ENCODE results near the gene AGTPBP1. TPM values are rescaled to one million over a fixed set of nuclear protein-coding genes. Genes with fewer than 3 reads are reported as not detected.
"Not testable (repeated sequence)": the region's sequence is repeated elsewhere in the genome, so short reads cannot be mapped to it uniquely, and the experiment has no call there.

AGTPBP1 gene
- polyA plus RNA-seq, 1 of the 3 experiments (the other 2 are of a cell fraction): 3.8 TPM

DNA sequence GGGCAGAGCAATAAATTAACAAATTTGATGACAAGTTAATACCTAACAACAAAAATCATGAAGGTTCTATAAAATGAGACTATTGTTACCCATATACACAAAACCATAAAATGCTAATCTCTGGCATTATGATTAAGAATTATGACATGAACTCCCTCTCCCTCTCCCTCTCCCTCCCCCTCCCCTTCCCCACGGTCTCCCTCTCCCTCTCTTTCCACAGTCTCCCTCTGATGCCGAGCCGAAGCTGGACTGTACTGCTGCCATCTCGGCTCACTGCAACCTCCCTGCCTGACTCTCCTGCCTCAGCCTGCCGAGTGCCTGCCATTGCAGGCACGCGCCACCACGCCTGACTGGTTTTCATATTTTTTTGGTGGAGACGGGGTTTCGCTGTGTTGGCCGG, 168.8 kb downstream of the AGTPBP1 start:
- POLR2A ChIA-PET; DNase-seq; H3K9me3 ChIP-seq; H3K36me3 ChIP-seq (replicated peaks in 1 of 2; ENCODE audit: control insufficient read depth in 1 of 2, insufficient read depth in 2 of 2, low read length in 1 of 2); H3K27ac ChIP-seq (ENCODE audit: low read depth in 2 of 2, low read length in 1 of 2); H3K4me2 ChIP-seq; CTCF ChIA-PET; H3K9me2 ChIP-seq; H3F3A ChIP-seq (replicated peaks; ENCODE audit: insufficient read depth); H2AFZ ChIP-seq (ENCODE audit: low read depth); H3K27me3 ChIP-seq (ENCODE audit: insufficient read depth); H3K4me1 ChIP-seq (ENCODE audit: control insufficient read depth in 1 of 2, insufficient read depth in 2 of 2, low read depth in 1 of 2, low read length in 1 of 2); H3K9ac ChIP-seq; H4K20me1 ChIP-seq (ENCODE audit: insufficient read depth); H3K79me2 ChIP-seq (ENCODE audit: insufficient read depth); H3K4me3 ChIP-seq (ENCODE audit: low read depth in 2 of 2, low read length in 1 of 2): not testable (repeated sequence)
- WGBS (ENCODE audit: low lambda C conversion rate): 97% methylated on average over 11 of the region's 11 CpGs

- no peaks in the 10 kb centered on the region for H3K9me3 ChIP-seq
- no peak overlapping the region for H2AFZ ChIP-seq (ENCODE audit: low read depth)
- peaks cover 4% of the 10 kb centered on the region for H3F3A ChIP-seq (replicated peaks; ENCODE audit: insufficient read depth)
- no peak overlapping the region for H3K27ac ChIP-seq (ENCODE audit: low read depth in 2 of 2, low read length in 1 of 2)
- no peak overlapping the region for H3K4me2 ChIP-seq
- no peak overlapping the region for H3K4me3 ChIP-seq (ENCODE audit: low read depth in 2 of 2, low read length in 1 of 2)
- no peaks in the 10 kb centered on the region for H3K4me1 ChIP-seq (ENCODE audit: control insufficient read depth in 1 of 2, insufficient read depth in 2 of 2, low read depth in 1 of 2, low read length in 1 of 2)
- no peaks in the 10 kb centered on the region for H3K36me3 ChIP-seq (replicated peaks in 1 of 2; ENCODE audit: control insufficient read depth in 1 of 2, insufficient read depth in 2 of 2, low read length in 1 of 2)
- 39% methylated on average over 2 of the region's 2 CpGs for WGBS (ENCODE audit: low lambda C conversion rate)
- no peaks in the 10 kb centered on the region for H3K9me2 ChIP-seq
- no peaks in the 10 kb centered on the region for H4K20me1 ChIP-seq (ENCODE audit: insufficient read depth)
- H3K9ac ChIP-seq: no peak overlapping the region
- TF ChIP-seq GATA2 (CRISPR knock-in tag; IDR thresholded peaks at IDR 0.05): no peak
- no peak for TF ChIP-seq POLR2AphosphoS5 (IDR thresholded peaks at IDR 0.05; ENCODE audit: low read depth, low read length)
- no peak for TF ChIP-seq EZH2phosphoT487 (IDR thresholded peaks at IDR 0.05; ENCODE audit: borderline replicate concordance, low read depth)
- no peak for TF ChIP-seq CHD2 (IDR thresholded peaks at IDR 0.05; ENCODE audit: low read length, partially characterized antibody)
- TF ChIP-seq TEAD4 (IDR thresholded peaks at IDR 0.05; ENCODE audit: borderline replicate concordance, insufficient read depth): no peak
- no peak for TF ChIP-seq RAD21 (IDR thresholded peaks at IDR 0.05; ENCODE audit: low read length)
- no peak for TF ChIP-seq NRF1 (IDR thresholded peaks at IDR 0.05; ENCODE audit: low read depth, low read length)
- no peak for TF ChIP-seq RFX5 (IDR thresholded peaks at IDR 0.05; ENCODE audit: low read length)
- TF ChIP-seq FOXM1 (IDR thresholded peaks at IDR 0.05; ENCODE audit: low read depth): no peak
- H3K27me3 ChIP-seq (ENCODE audit: insufficient read depth): no peaks in the 10 kb centered on the region
- ChIA-PET POLR2A (no interaction called here), CTCF (interaction anchor here (1.2 to 1.9 kb wide), 2 partner anchors 40 to 311 kb away, joined by 3 to 14 read pairs; no protein-coding TSS in a partner anchor)
- H3K79me2 ChIP-seq (ENCODE audit: insufficient read depth): no peaks in the 10 kb centered on the region
- no peak for DNase-seq
Observed at GRCh38 chr9:85569988-85570387, 171.8 kb downstream of the AGTPBP1 start.

GRCh38 chr9:85559526-85559925, 182.2 kb downstream of the AGTPBP1 start:
- Histone ChIP-seq H2AFZ (ENCODE audit: low read depth) (no peak overlapping the region), H3K27ac (ENCODE audit: low read depth in 2 of 2, low read length in 1 of 2) (no peak overlapping the region), H3K27me3 (ENCODE audit: insufficient read depth) (no peaks in the 10 kb centered on the region), H4K20me1 (ENCODE audit: insufficient read depth) (no peaks in the 10 kb centered on the region), H3K4me2 (no peak overlapping the region), H3F3A (replicated peaks; ENCODE audit: insufficient read depth) (no peaks in the 10 kb centered on the region), H3K4me3 (ENCODE audit: low read depth in 2 of 2, low read length in 1 of 2) (no peak overlapping the region), H3K79me2 (ENCODE audit: insufficient read depth) (no peaks in the 10 kb centered on the region), H3K4me1 (ENCODE audit: control insufficient read depth in 1 of 2, insufficient read depth in 2 of 2, low read depth in 1 of 2, low read length in 1 of 2) (peaks cover 0 to 4% of the 10 kb centered on the region in 2 experiments; a peak in 1 of 4 replicates), H3K36me3 (replicated peaks in 1 of 2; ENCODE audit: control insufficient read depth in 1 of 2, insufficient read depth in 2 of 2, low read length in 1 of 2) (no peaks in the 10 kb centered on the region), H3K9me2 (no peaks in the 10 kb centered on the region), H3K9me3 (no peaks in the 10 kb centered on the region), H3K9ac (no peak overlapping the region)
- ChIA-PET POLR2A (no interaction called here), CTCF (no interaction called here)
- 69% methylated on average over 3 of the region's 3 CpGs for WGBS (ENCODE audit: low lambda C conversion rate)
- no peak for TF ChIP-seq ZBTB33 (IDR thresholded peaks at IDR 0.05; ENCODE audit: borderline replicate concordance, low read depth)
- TF ChIP-seq POLR2AphosphoS5 (IDR thresholded peaks at IDR 0.05; ENCODE audit: low read depth, low read length): no peak
- no peak for TF ChIP-seq GABPA (IDR thresholded peaks at IDR 0.05; ENCODE audit: low read depth)
- no peak for TF ChIP-seq NFIC (IDR thresholded peaks at IDR 0.05; ENCODE audit: borderline replicate concordance)
- TF ChIP-seq TEAD4 (IDR thresholded peaks at IDR 0.05; ENCODE audit: borderline replicate concordance, insufficient read depth): no peak
- TF ChIP-seq RAD21 (IDR thresholded peaks at IDR 0.05; ENCODE audit: low read length): no peak
- no peak for TF ChIP-seq RCOR1 (IDR thresholded peaks at IDR 0.05; ENCODE audit: low read length)
- no peak for TF ChIP-seq MEF2A (IDR thresholded peaks at IDR 0.05; ENCODE audit: borderline replicate concordance, low read depth)
- no peak for TF ChIP-seq JUND (IDR thresholded peaks at IDR 0.05)
- TF ChIP-seq CHD2 (IDR thresholded peaks at IDR 0.05; ENCODE audit: low read length, partially characterized antibody): no peak
- no peak for TF ChIP-seq SIN3A (IDR thresholded peaks at IDR 0.05; ENCODE audit: borderline replicate concordance, low read depth, low read length)
- DNase-seq: no peak

Data from SK-N-SH (cell line).